Heart right ventricle (tissue), 16 donors: Measurements from ENCODE around the gene STX17. TPM values are rescaled to one million over a fixed set of nuclear protein-coding genes. Genes with fewer than 3 reads are reported as not detected.

Experiments
- ATAC-seq, 8 donors: fragments of 200-7000 bp; cut with Tn5 transposase; one replicate each; pipeline ENCODE4 v1.9.1; 2020; ENCODE audit warnings: mild to moderate bottlenecking in 8 of 8, moderate library complexity in 8 of 8, moderate number of reproducible peaks in 1 of 8
- DNase-seq, 2 donors: peaks; one replicate each; pipeline ENCODE4 v3.0.0-alpha.2; 2020
- H3K27ac ChIP-seq, 10 donors: fragments of 200-600 bp; sonication (generic) in 2 of 10; one replicate each; pipeline versions ENCODE4 v1.5.0 to v1.8.0; 2020 to 2022; ENCODE audit warnings: mild to moderate bottlenecking in 3 of 10
- H3K27me3 ChIP-seq, 7 donors: fragments of 200-600 bp; one replicate each; pipeline ENCODE4 v1.8.0; 2021 to 2022; ENCODE audit warnings: mild to moderate bottlenecking in 2 of 7
- H3K36me3 ChIP-seq, 9 donors: fragments of 200-600 bp; sonication (generic) in 1 of 9; one replicate each; pipeline versions ENCODE4 v1.5.0 to v1.8.0; 2020 to 2022; ENCODE audit warnings: mild to moderate bottlenecking in 2 of 9
- H3K4me1 ChIP-seq, 9 donors: fragments of 200-600 bp; sonication (generic) in 1 of 9; one replicate each; pipeline versions ENCODE4 v1.5.0 to v1.8.0; 2020 to 2022; ENCODE audit warnings: mild to moderate bottlenecking in 4 of 9
- H3K4me3 ChIP-seq, 10 donors: fragments of 200-600 bp; sonication (generic) in 2 of 10; one replicate each; pipeline versions ENCODE4 v1.5.0 to v1.8.0; 2020 to 2022; ENCODE audit warnings: mild to moderate bottlenecking in 7 of 10, moderate library complexity in 2 of 10
- H3K9me3 ChIP-seq, 11 donors: fragments of 200-600 bp in 10 of 11; sonication (generic) in 2 of 11; one replicate each; pipeline versions ENCODE4 v1.5.0 to v1.8.0; 2013 to 2022; ENCODE audit warnings: mild to moderate bottlenecking in 2 of 11, control low read depth in 1 of 11, moderate library complexity in 1 of 11
- WGBS, 2 donors: extraction: QIAGEN DNeasy Blood & Tissue Kit; methylation state at CpG; one replicate each; pipeline ENCODE4 v1.1.7; 2013; ENCODE audit warnings: inconsistent platforms in 1 of 2; 5-methylcytosine and 5-hydroxymethylcytosine counted together
- intact Hi-C, 10 donors: fragments of 100-400 bp; cut with DNase I; formaldehyde crosslinking; loops; one replicate each; pipeline versions ENCODE4 v1.11.1 to v1.14.2; 2022
- polyA plus RNA-seq, 2 donors: library from polyadenylated mRNA; stranded (reverse); fragments of 200-250 nt; gene quantifications; one replicate each; pipeline ENCODE4 v1.2.3, GENCODE V29; 2013
- total RNA-seq, 10 donors: library from RNA; stranded (reverse); fragmentation: NEBNext Ultra II Directional in 3 of 10; extraction: Animal tissue kit (Norgen Biotek cat#: 25700) in 3 of 10; gene quantifications; one replicate each; pipeline versions ENCODE4 v1.2.1 to v1.2.4, GENCODE V29; 2021 to 2023
- TF ChIP-seq, protein P1 (sequence below), 9 donors: fragments of 200-600 bp; sonication (generic) in 2 of 9; IDR thresholded peaks; one replicate each; pipeline versions ENCODE4 v1.5.0 to v1.8.0; 2021 to 2022; ENCODE audit warnings: antibody characterized with exemption in 9 of 9, mild to moderate bottlenecking in 5 of 9, moderate library complexity in 1 of 9
- donor health status: Arrhythmogenic right ventricular cardiomyopathy.
- donor health status: ischemic (EF 13 %, LVEDD 7.1; RV severe dilation, severe dysfunction).
- donor health status: healthy with polysubstance abuse.
- donor health status: DM: no; HTN: yes; CAD: no.
- donor health status: DM: no; HTN: no; CAD: no.
- donor health status: ischemic (EF 25% LVEDD 6.9; RV normal size, moderate dysfunction).
- donor health status: ischemic (EF 25% LVEDD 5.7; RV mildly dilated, moderate dysfunction).
- donor health status: healthy.
- donor health status: DM: yes; HTN: yes; CAD: no.
- donor health status: Ischemic cardiomyopathy.
- donor health status: ischemic (EF 35%, LVEDD 5.7; RV mildly dilated, moderate dysfunction).
- donor health status: nonischemic (EF 11% LVEDD 7.7; RV severe dilation, severe dysfunction).
- donor health status: DM: yes; HTN: yes; CAD: no.
- donor health status: PGD.
- donor health status: ischemic (EF 29% LVEDD 5.4; RV normal size, mild dysfunction).
- donor health status: nonischemic (EF 23%, LVEDD 6.1; RV moderate dilation, normal function).

The STX17 gene
- total and polyA plus RNA-seq, 12 donors, result 4.1 to 31.1 (median 23.5) TPM

DNA sequence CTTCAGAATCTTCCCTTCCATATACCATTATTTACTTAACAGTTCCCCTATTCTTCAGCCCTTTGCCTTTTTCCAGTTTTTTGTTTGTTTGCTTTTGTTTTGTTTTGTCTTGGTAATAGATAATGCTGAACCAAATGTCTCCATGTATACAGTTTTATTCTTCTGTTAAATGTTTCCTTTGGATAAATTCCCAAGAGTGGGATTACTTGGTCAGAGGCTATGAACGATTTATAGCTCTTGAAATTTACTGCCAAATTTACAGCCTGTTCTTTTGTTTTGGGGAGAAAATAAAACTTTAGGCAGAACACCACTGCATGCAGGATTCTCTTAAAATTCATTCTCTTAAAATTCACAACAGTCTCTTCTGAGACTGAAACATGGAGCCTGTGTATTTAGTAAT lies 46.2 kb upstream of the STX17 start:
- TF ChIP-seq, protein P1, sequence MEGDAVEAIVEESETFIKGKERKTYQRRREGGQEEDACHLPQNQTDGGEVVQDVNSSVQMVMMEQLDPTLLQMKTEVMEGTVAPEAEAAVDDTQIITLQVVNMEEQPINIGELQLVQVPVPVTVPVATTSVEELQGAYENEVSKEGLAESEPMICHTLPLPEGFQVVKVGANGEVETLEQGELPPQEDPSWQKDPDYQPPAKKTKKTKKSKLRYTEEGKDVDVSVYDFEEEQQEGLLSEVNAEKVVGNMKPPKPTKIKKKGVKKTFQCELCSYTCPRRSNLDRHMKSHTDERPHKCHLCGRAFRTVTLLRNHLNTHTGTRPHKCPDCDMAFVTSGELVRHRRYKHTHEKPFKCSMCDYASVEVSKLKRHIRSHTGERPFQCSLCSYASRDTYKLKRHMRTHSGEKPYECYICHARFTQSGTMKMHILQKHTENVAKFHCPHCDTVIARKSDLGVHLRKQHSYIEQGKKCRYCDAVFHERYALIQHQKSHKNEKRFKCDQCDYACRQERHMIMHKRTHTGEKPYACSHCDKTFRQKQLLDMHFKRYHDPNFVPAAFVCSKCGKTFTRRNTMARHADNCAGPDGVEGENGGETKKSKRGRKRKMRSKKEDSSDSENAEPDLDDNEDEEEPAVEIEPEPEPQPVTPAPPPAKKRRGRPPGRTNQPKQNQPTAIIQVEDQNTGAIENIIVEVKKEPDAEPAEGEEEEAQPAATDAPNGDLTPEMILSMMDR (IDR thresholded peaks at IDR 0.05), result no peak

DNA sequence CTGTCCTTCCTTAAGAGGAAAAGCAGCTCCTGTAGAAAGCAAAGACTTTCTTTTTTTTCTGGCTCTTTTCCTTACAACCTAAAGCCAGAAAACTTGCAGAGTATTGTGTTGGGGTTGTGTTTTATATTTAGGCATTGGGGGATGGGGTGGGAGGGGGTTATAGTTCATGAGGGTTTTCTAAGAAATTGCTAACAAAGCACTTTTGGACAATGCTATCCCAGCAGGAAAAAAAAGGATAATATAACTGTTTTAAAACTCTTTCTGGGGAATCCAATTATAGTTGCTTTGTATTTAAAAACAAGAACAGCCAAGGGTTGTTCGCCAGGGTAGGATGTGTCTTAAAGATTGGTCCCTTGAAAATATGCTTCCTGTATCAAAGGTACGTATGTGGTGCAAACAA lies 42.5 kb upstream of the STX17 start:
- Histone ChIP-seq H3K4me3 (no peak overlapping the region), H3K27me3 (no peaks in the 10 kb centered on the region), H3K4me1 (peaks cover 0 to 12% (median 0%) of the 10 kb centered on the region in 9 donors), H3K27ac (no peak overlapping the region), H3K36me3 (peaks cover 0 to 14% (median 0%) of the 10 kb centered on the region in 9 donors), H3K9me3 (no peaks in the 10 kb centered on the region)
- TF ChIP-seq, protein P1 (IDR thresholded peaks at IDR 0.05), result no peak
- ATAC-seq, result no peak
- no peak for DNase-seq
- intact Hi-C loops, result no loop called here
- 80 to 85% methylated on average over 2 of the region's 2 CpGs for WGBS, 2 donors

More for the DNA sequence above, 46.2 kb upstream of the STX17 start:
- Histone ChIP-seq H3K4me3 (no peak overlapping the region), H3K9me3 (no peaks in the 10 kb centered on the region), H3K27ac (no peak overlapping the region), H3K27me3 (no peaks in the 10 kb centered on the region), H3K4me1 (no peaks in the 10 kb centered on the region), H3K36me3 (peaks cover 0 to 14% (median 0%) of the 10 kb centered on the region in 9 donors)
- ATAC-seq (no peak), DNase-seq (no peak)
- WGBS, 2 donors, result 51 to 64% methylated on average over 1 of the region's 1 CpG
- intact Hi-C loops, result no loop called here

DNA sequence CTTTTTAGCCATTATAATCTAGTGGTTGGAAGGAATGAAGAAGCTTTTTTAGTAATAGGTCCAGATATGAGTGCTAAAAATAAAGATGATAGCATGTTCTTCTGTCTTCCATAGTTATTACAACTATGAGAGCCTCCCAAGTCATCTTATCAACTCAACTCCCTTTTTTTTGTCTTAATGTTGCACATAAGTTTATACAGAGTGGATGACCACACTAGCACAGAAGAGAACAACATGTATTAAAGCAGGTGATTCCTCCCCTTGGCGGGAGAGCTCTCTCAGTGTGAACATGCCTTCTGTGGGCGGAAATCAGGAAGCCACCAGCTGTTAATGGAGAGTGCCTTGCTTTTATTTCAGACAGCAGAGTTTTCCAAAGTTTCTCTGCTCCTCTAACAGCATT lies 40.1 kb upstream of the STX17 start:
- Histone ChIP-seq H3K27me3 (no peaks in the 10 kb centered on the region), H3K4me3 (no peak overlapping the region), H3K27ac (peak overlapping the region in 4 of 10 donors; percentile 4 to 39 (median 14)), H3K4me1 (peaks cover 0 to 12% (median 0%) of the 10 kb centered on the region in 9 donors), H3K9me3 (no peaks in the 10 kb centered on the region), H3K36me3 (peaks cover 0 to 14% (median 0%) of the 10 kb centered on the region in 9 donors)
- peak in 6 of 8 donors; percentile 19 to 66 (median 52) for ATAC-seq
- 53% methylated on average over 2 of the region's 2 CpGs for WGBS, 2 donors
- intact Hi-C loops, result no loop called here
- TF ChIP-seq, protein P1 (IDR thresholded peaks at IDR 0.05), result no peak
- no peak for DNase-seq

DNA sequence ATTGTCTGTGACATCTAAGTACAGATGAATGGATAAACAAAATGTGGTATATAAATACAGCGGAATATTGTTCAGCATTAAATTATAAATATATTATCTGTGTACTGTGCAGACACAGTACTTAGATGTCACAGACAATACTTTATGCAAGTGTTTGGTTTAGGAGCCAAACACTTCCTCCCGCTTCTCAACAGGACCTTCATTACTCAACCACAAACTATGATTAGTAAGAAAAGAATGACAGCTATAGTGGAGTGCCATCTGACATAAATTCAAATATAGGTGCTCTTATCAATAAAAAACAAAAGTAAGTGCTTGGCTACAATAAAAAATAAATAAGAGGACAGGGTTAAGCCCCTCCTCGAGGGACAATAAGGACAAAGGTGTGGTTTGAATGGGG lies 38.9 kb upstream of the STX17 start:
- DNase-seq, result no peak
- H3K27ac ChIP-seq, result no peak overlapping the region
- peaks cover 0 to 14% (median 0%) of the 10 kb centered on the region in 9 donors for H3K36me3 ChIP-seq
- whole genome bisulfite sequencing, 2 donors, result 70 to 94% methylated on average over 3 of the region's 3 CpGs
- no peaks in the 10 kb centered on the region for H3K27me3 ChIP-seq
- H3K4me1 ChIP-seq, result peaks cover 0 to 12% (median 0%) of the 10 kb centered on the region in 9 donors
- intact Hi-C loops, result no loop called here
- TF ChIP-seq, protein P1 (IDR thresholded peaks at IDR 0.05), result no peak
- ATAC-seq, result no peak
- H3K4me3 ChIP-seq, result no peak overlapping the region
- no peaks in the 10 kb centered on the region for H3K9me3 ChIP-seq
